Astrocyte (in vitro differentiated cells and primary cell): ENCODE data around the gene HYAL2.

ENCODE experiments used
- CTCF ChIP-seq: IDR thresholded peaks from 2 replicates; pipeline ENCODE4 v1.5.1; 2011; ENCODE audit warnings: low read depth, mild to moderate bottlenecking, inconsistent platforms, low read length, moderate library complexity; ENCODE audit not compliant: insufficient read depth
- EZH2 ChIP-seq: IDR thresholded peaks from 2 replicates; pipeline ENCODE4 v1.6.1; 2012; ENCODE audit warnings: mild to moderate bottlenecking, low read length, inconsistent platforms; ENCODE audit not compliant: insufficient read depth

GRCh38 chr3:50286322-50287227 is 36.0 kb downstream of the HYAL2 start:
- TF ChIP-seq CTCF (no peak), EZH2 (no peak)
